Fibroblast of skin of left quadriceps (primary cell): ENCODE results near the gene PLCE1.

Experiments used
- DNase-seq, 2 experiments: peaks; one replicate each; pipeline ENCODE4 v3.0.0-alpha.2; 2013; ENCODE audit warnings: low read depth in 2 of 2

The PLCE1 gene

DNA sequence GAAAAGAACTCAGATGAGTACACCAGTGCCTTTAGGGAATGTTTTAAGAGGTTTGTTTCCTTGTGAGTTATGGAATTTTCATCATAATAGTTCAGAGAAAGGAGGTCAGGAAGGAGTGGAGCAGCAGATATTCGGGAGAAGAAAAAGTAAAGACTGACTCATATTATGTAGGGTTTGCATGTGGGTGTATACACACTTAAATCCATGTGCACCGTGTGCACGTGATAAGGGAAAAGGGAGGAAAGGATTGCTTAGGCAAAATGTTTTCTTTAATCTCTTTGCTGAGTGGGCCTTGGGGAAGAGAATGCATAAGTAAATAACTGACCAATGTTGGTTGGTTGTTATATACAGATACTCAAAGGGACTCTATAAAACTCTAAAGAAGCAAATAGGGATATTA is 30.2 kb downstream of the PLCE1 start:
- DNase-seq = no peak

DNA sequence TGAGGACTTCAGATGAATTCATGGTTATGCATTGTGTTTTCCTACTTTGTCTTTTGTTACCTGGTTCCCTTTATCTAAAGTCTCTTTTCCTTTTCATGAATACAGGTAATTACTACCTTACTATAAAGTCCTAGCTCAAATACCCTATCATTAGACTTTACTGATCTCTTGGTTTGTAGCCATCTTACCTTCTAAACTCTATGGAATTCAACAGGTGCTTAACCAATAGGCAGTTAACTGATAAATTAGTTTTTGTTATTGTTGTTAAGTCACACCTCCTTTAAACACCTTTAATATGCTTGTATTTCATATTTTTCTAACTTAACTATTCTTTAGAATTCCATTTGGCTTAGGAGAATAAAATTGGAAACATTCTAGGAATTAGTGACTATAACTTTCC is 30.7 kb downstream of the PLCE1 start:
- no peak for DNase-seq

GRCh38 chr10:94025806-94026205 is 32.1 kb downstream of the PLCE1 start:
- DNase-seq = no peak

DNA sequence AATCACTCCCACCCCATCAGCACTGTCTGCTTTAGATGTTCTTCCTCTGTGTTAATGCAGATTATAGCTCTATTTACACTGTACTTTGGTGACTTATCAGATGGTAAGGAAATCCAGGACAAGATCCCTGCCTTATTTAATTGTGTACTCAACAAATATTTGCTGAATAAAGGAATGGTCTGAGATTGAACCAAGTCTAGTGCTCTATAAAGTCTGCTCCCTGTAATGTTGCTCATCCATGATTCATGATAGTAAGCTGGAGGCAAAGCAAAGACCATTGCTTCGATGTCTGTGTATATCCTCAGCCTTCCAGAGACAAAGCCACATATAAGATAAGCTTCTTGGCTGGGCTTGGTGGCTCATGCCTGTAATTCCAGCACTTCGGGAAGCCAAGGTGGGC is 33.5 kb downstream of the PLCE1 start:
- no peak for DNase-seq

- DNase-seq = no peak
Observed at GRCh38 chr10:94029955-94030354, 36.2 kb downstream of the PLCE1 start.

DNA sequence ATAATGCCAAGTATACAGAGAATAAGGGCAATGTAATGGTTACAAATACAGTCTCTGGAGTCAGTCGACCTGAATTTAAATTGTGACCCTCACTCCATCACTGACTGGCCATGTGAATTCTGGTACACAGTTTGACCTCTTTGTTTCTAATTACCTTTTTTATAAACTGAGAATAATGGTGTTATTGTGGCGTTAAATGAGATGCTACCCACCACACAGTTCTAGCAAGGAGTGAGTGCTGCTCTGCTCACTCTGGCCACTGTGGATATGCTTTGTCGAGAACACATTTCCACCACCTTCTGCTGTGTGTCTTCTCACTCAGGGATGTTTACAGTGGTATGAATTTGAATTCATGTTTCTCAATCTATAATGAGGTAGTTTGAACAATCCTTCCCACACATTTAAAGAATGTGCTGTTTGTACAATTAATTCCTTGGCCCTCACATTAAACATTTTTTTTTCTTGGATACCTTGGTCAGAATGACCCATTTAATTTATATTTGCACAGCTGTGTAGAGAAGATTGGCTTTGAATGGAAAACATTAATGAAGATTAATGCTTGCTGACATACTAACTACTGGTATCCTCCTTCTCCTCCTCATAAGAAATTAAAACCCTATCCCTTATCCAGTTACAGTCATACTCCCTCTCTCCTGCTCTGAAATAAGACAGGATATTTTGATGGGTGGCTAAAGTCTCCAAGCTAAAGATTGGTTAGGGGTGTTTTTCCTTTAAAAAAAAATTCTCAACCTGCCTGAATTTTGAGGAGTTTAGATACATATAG is 42.4 kb downstream of the PLCE1 start:
- DNase-seq = no peak

- no peak for DNase-seq
Observed at GRCh38 chr10:94036766-94037033, 43.0 kb downstream of the PLCE1 start.

DNA sequence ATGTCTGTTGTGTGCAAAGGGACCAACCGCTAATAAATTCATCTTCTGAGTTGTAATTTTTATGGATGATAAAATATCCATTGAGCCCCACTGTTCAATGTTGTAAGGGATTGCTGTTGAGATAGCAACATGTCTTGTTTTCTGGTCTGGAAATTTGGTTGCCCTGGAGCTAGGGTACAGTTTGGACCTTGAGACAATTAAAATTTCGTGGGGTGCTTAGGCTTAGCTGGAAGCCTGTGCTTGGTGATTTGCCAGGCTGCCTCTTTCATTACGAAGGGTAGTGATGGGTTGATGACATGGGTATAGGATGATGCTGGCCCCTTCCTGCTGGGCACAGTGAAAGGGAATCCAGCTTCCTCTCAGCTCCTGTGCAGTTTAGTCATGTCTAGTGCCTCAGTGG is 43.6 kb downstream of the PLCE1 start:
- no peak for DNase-seq

DNA sequence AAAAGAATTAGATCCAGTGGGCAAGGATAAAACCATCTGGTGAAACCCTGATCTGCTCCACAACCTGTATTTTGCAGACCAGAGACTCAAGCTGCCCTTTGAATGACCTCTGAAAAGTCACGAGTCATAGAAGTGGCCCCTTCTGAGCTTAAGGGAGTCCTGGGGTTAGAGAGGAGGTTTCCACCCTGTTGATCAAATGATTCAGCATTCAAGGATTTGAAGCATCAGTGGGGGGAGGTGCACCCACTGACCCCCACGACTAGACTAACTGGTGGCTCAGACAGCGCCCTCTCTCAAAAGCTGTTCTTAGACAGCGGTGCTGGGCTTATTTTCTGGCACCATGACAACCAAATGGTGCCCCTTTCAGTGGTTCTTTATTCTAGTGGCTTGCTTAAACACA is 44.3 kb downstream of the PLCE1 start:
- no peak for DNase-seq

DNA sequence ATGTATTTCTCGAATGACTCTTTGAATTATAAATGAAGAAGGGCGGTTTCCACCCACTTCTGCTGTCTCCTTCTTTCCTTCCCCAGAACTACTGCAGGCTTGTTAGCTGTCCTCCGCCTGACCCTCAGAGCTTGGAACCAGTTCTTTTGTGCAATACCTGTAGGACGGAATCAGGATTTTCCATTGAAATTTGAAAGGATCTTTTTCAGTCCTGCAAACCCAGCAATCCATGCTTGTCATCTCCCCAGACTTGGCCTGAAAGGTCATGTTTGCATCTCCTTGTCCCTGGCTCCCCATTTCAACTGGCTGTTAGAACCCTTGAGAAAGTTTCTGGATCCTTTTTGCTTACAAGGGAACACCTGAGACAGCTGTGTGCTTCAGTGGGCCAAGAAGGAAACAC is 47.5 kb downstream of the PLCE1 start:
- no peak for DNase-seq

GRCh38 chr10:94042001-94042833 is 48.5 kb downstream of the PLCE1 start:
- DNase-seq = peak; percentile 34 to 50

- no peak for DNase-seq
Observed at GRCh38 chr10:94042834-94043175, 49.1 kb downstream of the PLCE1 start.
